ENCODE results near the gene ADORA1. TPM values are rescaled to one million over a fixed set of nuclear protein-coding genes. Genes with fewer than 3 reads are reported as not detected.

The ADORA1 gene
- total RNA-seq, 4 donors from 2014 or later, result 0.64 to 1.7 (median 0.66) TPM; not detected in 1

DNA sequence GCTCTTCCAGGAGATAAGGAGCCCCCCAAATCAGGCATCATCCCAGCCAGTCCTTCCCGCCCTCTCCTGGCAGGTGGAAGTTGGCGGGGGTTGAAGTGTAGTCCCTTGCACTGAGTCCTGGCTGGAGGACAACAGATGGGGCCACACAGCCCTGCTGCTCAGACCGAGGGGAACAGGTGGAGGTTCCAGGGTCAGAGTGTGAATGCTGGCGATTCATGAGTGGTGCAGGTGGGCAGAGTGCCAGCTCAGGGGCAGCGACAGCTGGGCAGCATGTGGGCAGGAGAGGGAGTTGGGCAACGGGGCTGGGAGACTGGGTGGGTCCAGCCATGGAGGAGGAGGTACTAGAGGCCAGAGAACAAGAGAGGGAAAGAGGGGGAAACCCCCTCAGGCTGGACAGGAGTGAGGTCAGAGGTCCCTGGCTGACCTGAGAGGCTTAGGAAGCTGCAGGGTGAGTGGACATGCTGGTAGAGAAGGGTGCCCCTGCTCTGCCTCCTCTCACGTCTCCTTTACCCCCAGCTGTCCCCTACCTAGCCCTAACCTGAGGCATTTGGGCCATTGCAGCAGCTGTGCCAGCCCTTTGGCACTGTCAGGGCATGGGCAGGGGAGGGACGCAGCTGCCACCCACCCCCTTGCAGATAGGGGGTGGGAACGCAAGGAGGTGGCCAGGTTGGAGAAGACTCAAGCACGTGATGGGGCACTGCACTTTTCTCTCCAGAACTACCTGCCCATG is 11.3 kb upstream of the ADORA1 start:
- no peak for DNase-seq
- H3K27ac ChIP-seq, result no peak overlapping the region
- no peak for TF ChIP-seq POLR2A (IDR thresholded peaks at IDR 0.05)
- TF ChIP-seq, protein P1, sequence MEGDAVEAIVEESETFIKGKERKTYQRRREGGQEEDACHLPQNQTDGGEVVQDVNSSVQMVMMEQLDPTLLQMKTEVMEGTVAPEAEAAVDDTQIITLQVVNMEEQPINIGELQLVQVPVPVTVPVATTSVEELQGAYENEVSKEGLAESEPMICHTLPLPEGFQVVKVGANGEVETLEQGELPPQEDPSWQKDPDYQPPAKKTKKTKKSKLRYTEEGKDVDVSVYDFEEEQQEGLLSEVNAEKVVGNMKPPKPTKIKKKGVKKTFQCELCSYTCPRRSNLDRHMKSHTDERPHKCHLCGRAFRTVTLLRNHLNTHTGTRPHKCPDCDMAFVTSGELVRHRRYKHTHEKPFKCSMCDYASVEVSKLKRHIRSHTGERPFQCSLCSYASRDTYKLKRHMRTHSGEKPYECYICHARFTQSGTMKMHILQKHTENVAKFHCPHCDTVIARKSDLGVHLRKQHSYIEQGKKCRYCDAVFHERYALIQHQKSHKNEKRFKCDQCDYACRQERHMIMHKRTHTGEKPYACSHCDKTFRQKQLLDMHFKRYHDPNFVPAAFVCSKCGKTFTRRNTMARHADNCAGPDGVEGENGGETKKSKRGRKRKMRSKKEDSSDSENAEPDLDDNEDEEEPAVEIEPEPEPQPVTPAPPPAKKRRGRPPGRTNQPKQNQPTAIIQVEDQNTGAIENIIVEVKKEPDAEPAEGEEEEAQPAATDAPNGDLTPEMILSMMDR (IDR thresholded peaks at IDR 0.05), result no peak
- H3K4me1 ChIP-seq, result peaks cover 3 to 9% (median 4%) of the 10 kb centered on the region in 3 donors
- H3K36me3 ChIP-seq, result no peaks in the 10 kb centered on the region
- intact Hi-C loops (cut with DNase I), result loop anchor here (5.0 kb wide), 1 partner anchor 101 kb away; no protein-coding TSS in a partner anchor
- peaks cover 0 to 58% (median 3%) of the 10 kb centered on the region in 4 donors for H3K27me3 ChIP-seq
- WGBS, 2 donors, result 51 to 61% methylated on average over 5 to 6 of the region's 10 CpGs
- no peak overlapping the region for H3K4me3 ChIP-seq
- no peaks in the 10 kb centered on the region for H3K9me3 ChIP-seq

DNA sequence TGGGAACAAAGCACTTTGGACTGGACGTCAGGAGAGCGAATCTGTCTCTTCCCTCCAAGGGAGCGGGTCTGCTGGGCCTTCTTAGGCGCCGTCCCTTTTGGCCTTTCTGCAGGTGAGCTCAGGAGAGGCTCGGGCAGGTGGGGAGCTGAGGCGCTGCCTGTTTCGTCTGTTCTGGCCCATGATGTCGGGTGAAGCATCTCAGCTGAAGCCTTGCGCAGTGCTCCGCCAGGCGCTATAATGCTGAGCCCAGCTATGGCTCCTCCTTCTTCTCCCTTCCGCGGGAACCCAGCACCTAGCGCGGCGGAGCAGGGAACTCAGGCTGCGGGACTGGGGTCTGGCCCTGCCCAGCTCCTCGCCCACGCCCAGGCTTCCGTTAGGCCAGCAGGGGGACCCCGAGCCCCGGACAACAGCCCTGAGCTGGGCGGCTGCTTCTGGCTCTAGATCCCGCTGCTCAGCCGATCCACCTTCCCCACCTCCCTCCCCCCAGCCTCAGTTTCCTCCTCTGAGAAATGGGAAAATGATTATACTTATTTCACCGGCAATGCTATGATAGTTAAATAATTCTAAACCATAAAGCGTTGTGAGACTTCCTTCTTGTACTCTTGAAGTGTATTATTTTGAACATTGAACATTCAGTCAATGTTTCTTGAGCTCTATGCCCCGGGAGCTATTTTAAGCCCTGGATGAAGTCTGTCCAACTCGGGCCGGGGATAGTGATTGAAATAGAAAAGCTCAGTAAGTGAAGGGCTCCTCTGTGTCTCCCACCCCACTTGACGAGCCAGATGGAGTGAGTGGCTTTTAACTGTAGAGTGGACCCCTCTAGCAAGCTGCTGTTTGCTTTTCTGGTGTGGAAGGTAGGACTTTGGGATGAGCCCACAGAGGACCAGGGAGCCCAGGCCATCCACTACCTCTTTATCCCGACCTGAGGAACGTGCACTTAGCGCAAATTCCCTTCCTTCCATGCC is 9.6 kb upstream of the ADORA1 start:
- WGBS, 2 donors, result 27 to 35% methylated on average over 17 to 22 of the region's 35 CpGs
- intact Hi-C loops (cut with DNase I), result loop anchor here (5.0 kb wide), 1 partner anchor 99 kb away; no protein-coding TSS in a partner anchor
- Histone ChIP-seq H3K9me3 (no peaks in the 10 kb centered on the region), H3K27me3 (peaks cover 0 to 74% (median 3%) of the 10 kb centered on the region in 4 donors), H3K36me3 (no peaks in the 10 kb centered on the region), H3K4me1 (peaks cover 3 to 9% (median 4%) of the 10 kb centered on the region in 3 donors), H3K27ac (no peak overlapping the region), H3K4me3 (peak overlapping the region in 1 of 4 donors; percentile 15)
- no peak for DNase-seq
- no peak for TF ChIP-seq POLR2A (IDR thresholded peaks at IDR 0.05)
- TF ChIP-seq, protein P1 (IDR thresholded peaks at IDR 0.05), result peak; percentile 15 to 66 (median 60)

DNA sequence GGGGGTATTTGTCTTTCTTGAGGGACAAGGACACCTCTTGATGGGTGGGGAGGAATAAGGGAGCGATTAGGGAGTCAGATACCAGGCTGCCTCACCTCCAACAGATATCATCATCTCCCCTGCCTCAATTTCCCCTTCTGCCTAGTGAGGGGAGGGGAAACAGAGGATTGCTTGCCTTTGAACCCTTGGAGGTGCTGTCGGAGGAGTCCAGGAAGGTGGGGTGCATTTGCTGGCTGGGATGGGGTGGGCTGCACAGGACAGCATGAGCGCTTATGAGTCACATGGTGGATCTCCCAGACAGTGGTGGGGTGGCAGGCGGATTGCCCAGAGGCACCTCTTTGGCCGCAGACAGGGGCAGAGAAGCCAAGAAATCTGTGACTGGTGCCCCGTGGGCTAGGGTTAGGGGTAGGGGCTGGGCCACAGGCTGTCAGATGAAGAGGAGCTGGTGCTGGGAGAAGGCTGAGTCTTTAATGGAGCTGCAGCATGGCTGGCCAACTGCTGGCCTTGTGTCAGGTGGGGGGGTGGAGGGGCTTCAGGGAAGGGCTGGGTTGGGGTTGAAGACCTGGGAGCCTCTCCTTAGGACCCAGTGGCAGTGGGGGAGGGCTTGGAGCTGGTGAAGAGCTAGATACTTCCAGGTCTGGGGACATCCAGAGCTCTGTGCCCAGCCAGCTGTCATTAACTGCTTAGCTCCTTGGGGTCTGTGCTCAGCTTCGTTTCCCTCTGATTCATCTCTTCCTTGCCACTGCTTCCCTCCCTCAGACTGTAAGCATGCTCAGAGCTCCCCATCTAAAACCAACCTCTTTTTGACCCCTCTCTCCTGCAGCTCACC is 7.0 kb upstream of the ADORA1 start:
- H3K4me1 ChIP-seq, result peaks cover 3 to 9% (median 4%) of the 10 kb centered on the region in 3 donors
- no peak overlapping the region for H3K4me3 ChIP-seq
- no peaks in the 10 kb centered on the region for H3K9me3 ChIP-seq
- no peaks in the 10 kb centered on the region for H3K36me3 ChIP-seq
- DNase-seq, result no peak
- 76 to 78% methylated on average over 4 to 7 of the region's 7 CpGs for WGBS, 2 donors
- no peak overlapping the region for H3K27ac ChIP-seq
- peaks cover 0 to 97% (median 3%) of the 10 kb centered on the region in 4 donors for H3K27me3 ChIP-seq
- TF ChIP-seq, protein P1 (IDR thresholded peaks at IDR 0.05), result no peak
- TF ChIP-seq POLR2A (IDR thresholded peaks at IDR 0.05), result no peak
- intact Hi-C loops (cut with DNase I), result no loop called here

DNA sequence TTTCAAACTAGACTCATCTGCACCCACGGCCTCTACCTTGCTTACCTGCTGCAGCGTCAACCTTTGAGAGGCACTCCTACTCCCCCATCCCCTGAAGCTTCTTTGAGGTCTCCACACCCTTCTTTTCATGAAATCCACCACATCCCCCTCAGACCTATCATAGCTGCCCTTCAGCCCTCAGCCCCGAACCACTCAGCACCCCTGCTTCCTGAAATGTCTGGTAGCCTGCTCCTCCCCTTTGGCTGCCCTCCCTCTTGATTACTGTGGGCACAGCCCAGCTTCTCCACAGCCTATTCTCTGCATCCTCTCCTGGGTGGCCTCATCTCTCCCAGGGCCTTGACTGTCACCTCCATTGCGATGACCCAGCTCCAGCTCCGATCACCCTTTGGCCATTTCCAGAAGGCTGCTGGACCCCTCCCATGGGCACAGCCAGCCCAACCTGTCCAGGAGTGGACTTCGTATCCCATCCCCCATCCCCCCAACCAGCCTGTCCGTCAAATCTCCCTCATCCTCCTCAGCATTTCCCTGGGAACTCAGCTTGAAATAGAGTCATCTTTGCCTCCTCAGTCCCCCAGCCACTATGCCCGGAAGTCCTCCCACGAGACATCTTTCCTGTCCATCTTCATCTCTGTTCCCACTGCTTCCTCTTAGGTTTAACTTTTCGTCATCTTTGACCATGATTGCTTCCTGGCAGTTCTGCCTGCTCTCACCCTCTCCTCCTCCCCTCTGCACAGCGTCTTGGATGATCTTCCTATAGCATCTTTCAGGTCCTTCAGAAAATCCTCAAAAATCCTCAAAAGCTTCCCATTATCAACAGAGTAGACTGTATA is 6.1 kb upstream of the ADORA1 start:
- no peak for DNase-seq
- intact Hi-C loops (cut with DNase I), result no loop called here
- Histone ChIP-seq H3K36me3 (no peaks in the 10 kb centered on the region), H3K9me3 (no peaks in the 10 kb centered on the region), H3K27ac (no peak overlapping the region), H3K4me3 (no peak overlapping the region), H3K4me1 (peaks cover 3 to 17% (median 5%) of the 10 kb centered on the region in 3 donors), H3K27me3 (peaks cover 0 to 98% (median 3%) of the 10 kb centered on the region in 4 donors)
- TF ChIP-seq, protein P1 (IDR thresholded peaks at IDR 0.05), result no peak
- no peak for TF ChIP-seq POLR2A (IDR thresholded peaks at IDR 0.05)
- WGBS, 2 donors, result 56 to 63% methylated on average over 11 of the region's 11 CpGs

Measured in esophagus squamous epithelium (tissue), 5 donors.